GM21576 (cell line): ENCODE results near the gene VPS26A.

Experiments used
- ATAC-seq: cut with Tn5 transposase; IDR thresholded peaks from one replicate; pipeline ENCODE4 v1.9.1; 2021; ENCODE audit warnings: mild to moderate bottlenecking, moderate library complexity; ENCODE audit not compliant: unreplicated experiment

Gene VPS26A

DNA sequence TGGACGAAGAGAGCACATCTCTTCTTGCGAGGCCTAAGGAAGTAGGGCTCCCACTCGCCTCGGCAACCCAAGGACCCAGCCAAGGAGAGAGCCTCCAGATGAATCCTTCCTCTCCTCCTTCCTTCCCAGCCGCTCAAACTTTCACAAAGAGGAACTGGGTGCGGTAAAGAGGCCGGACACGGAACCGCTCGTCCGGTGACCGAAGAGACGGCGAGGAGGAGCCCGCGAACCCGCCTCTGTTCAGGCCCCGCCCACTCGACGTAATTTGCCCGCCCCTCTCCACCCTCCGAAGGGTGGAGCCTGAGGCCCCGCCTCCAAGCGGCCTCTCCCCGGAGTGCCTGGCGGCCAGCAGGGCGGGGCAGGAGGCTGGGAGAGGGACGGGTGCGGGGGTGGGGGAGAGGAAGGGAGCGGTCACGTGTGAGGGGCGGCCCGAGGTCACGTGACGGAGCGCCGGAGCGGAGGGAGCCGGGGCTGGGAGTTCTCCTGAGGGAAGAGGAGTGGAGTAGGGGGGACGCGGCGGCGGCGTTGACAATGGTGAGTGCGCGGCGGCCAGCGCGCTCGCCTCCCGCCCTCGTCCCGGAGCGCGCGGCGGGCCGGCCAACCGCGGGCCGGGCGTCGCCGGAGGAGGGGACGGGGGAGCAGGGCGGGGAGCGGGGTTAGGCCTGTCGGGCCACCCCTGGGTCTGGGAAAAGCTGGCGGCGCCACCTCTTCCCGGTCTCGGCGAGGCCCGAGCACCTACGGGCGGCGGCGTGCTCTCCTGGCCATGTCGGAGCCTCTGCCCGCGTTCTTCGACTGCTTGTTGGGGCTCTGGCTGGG is at the start of gene VPS26A:
VPS26A (plus strand) TSS at position 432 of the 816 bp plus-strand sequence; CDS start at position 532, 100 bp downstream.
- ATAC-seq: peak; percentile 81

DNA sequence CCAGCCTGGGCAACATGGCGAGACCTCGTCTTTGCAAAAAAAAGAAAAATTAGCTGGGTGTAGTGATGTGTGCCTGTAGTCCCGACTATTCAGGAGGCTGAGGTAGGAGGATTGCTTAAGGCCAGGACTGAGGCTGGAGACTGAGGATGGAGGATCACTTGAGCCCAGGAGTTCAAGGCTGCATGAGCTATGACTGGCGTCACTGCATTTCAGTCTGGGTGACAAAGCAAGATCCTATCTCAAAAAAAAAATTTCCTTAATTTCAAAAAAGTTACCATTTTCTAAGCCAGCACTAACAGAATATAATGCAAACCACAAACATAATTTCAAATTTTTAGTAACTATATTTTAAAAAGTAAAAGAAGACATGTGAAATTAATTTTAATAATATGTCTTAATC is 49.4 kb upstream of the VPS26A start:
- no peak for ATAC-seq

DNA sequence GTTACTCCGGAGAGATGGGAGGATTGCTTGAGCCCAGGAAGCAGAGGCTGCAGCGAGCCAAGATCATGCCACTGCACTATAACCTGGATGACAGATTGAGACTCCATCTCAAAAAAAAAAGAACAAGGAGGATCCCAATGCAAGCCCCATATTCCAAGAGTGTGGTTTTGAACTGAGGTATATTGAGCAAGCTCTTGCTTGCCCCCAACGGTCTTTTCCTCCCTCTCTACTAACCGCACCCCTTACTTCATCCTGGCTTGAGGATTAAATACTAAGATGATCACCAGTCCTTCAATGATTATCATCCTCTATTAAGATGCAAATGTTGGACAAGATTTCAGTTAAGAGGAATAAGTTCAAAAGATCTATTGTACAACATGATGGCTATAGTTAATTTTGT is 48.5 kb upstream of the VPS26A start:
- ATAC-seq: no peak

DNA sequence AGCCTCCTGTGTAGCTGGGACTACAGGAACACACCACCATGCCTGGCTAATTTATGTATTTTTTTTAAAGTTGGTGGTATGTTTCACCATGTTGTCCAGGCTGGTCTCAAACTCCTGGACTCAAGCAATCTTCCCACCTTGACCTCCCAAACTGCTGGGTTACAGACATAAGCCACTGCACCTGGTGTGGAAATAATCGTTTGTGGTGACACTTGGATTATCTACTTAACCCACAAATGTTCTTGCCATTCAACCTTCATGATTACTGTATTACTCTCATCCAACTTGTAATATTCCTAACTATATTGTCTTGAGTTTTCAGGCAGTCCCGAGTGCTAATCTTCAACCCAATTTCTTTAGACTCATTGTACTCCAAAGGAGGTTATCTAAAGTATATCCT is 45.7 kb upstream of the VPS26A start:
- ATAC-seq: no peak

DNA sequence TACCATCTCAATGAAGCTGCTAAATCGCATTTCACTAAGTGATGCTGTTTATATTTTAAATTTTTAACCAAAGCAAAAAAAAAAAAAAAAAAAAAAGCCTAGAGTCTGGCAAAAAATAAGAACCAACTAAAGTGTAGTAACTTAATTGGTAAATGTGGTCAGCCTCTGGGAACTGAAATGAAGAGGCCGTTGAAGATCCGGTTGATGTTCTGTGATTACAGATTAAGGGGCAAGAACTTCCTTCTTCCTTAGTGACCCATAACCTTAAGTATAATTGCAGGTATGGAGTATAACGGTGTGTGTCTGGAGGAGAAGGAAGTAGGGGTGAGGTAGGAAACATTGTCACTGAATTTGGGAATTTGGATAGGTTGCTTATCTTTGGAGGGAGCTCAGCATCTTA is 43.8 kb upstream of the VPS26A start:
- ATAC-seq: no peak

DNA sequence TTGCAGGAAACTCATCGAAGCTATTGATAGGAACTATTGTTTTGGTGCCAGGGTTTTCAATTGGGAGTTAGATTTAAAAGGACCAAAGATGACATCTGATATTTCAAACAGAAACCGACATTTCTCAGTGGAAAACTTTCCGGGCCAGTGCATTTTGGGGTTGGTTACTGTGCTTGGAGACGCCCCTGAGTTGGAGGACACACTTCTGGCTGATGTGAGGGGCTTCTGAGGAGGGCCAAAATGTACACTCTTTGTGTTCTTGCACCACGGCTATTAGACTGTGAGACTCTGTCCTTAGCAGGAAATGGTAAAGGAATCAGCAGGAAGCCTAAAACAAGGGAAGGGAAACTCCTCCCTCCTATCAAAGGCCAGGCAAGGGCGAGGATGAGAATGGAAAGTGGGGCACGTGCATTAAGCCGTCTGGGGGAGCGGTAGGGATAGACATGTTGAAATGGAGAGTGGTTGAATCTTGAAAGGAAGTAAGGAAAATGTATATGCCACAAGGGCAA is 37.9 kb upstream of the VPS26A start:
- ATAC-seq: no peak

DNA sequence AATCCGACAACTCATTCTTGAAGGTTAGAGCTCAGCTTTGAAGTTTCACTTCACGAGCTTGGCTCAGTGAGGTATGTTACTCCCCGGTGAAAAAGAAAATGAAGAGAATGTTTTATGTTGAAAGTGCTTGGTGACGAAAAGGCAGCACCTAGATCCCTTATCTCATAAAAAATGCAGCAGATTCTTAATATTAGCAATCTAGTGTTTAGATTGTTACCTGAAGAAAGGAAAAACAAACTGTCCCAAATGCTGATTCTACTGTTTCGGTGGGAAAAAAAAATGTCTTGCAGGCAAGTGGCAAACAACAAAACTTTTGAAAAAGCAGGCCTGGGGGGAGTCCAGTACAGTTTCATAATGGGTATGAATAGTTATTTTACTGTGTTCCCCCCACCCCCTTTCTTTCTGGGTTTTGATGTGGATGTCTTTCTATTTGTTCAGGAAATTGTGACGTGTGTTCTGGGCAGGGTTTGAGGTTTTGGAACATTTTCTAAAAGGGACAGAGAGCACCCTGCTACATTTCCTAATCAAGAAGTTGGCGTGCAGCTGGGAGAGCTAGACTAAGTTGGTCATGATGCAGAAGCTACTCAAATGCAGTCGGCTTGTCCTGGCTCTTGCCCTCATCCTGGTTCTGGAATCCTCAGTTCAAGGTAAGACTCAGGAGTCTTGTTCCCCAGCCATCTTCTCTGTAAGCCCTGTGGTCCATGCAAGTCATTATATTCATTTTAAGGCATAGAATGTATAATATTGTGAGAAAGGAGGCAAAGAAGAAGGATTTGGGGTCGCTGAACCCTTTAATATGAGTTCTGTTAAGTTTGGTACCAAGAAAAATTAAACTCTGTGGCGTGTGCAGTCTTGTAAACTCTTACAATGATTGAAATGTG is 36.1 kb upstream of the VPS26A start, which contains the start of gene SRGN:
SRGN (plus strand) TSS at position 514 of the 881 bp plus-strand sequence; CDS start at position 569, 55 bp downstream.
- ATAC-seq: peak; percentile 61

DNA sequence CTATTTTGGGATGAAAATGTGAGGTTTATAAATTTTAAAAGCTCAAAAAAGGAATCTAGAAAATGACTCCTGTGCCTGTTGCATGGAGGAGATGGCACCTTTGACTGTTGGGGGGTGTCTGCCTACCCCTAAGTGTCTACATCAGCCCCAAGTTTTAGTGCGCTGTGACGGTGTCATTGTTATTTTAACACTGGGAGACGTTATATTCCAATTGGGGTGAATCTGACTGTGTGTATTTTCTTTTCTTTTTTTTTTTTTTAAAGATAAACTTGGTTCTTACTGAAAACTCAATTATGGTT is 35.6 kb upstream of the VPS26A start:
- no peak for ATAC-seq

DNA sequence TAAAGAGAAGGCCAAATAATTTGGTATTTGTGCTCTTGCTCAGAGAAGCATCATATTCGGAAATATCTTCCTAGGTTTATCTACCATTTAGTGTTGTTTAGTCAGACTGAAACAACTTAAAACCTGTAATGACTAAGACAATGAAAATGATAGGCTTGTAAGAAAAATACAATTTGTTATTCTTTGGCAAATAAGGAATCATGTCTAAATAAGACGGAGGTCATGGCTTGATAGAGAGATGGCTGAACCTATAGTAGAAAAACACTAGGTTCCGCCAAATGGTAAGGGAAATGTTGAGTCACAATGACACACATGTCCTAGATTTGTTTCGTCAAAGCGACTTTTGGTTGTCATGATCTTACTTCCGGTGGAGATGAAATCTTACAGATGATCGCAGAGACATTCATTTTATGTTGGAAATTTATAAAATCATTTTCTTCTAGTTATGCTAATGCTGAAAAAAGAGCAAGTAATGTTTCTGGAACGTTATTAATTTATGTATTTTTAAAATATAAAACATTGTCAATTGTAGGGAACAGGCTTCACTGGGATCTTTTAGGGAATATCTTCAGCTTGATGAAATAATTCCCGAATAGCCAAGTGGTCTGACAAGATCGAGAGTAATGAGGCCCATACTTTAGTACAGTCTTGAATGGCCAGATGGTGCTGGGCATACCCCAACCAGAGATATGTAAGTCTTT is 35.0 kb upstream of the VPS26A start:
- no peak for ATAC-seq

DNA sequence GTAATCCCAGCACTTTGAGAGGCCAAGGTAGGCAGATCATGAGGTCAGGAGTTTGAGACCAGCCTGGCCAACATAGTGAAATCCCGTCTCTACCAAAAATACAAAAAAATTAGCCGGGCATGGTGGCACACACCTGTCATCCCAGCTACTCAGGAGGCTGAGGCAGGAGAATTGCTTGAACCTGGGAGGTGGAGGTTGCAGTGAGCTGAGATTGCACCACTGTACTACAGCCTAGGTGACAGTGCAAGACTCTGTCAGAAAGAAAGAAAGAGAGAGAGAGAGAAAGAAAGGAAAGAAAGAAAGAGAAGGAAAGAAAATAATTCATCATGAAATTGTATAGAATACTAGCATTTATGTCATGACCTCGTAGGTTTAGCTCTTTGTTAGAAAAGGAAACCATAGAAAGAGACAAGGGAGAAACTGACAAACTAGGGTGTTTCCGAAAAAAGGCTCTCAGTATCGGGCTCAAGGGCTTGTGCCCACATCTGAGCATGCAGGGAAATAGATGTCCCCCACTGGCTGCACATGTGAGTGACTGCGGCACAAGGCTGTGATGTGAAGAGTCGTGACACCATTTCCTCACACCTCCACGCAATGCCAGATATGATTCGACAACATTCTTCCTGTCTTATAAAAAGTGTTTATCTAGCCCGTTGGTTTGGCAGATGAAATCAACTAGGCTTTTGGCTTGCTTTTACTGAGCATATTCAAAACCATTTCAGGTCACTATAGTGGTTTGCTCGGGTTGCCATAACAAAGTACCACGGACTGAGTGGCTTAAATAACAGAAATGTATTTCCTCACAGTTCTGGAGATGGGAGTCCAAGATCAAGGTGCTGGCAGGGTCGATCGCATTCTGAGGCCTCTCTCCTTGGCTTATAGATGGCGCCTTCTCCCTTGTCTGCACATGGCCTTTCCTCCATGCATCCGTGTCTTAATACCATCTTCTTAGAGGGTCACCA is 34.1 kb upstream of the VPS26A start:
- peak; percentile 43 for ATAC-seq

DNA sequence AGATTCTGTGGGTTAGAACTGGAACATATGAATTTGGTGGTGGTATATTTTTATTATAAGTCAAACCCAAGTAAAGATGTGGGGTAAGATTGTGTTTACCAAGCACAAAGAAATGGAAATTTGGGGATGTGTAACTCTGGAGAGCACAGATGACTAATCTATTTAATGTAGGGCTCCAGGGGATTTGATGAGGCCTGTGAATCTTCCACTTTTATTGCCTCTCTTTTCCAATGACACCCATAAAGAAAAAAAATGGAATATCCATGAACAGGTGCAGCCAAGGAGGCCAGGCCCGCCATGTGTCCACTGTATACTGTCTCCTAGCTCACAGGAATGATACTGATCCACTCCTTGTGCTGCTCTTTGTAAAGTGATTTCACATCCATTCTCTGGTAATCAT is 33.3 kb upstream of the VPS26A start:
- no peak for ATAC-seq

DNA sequence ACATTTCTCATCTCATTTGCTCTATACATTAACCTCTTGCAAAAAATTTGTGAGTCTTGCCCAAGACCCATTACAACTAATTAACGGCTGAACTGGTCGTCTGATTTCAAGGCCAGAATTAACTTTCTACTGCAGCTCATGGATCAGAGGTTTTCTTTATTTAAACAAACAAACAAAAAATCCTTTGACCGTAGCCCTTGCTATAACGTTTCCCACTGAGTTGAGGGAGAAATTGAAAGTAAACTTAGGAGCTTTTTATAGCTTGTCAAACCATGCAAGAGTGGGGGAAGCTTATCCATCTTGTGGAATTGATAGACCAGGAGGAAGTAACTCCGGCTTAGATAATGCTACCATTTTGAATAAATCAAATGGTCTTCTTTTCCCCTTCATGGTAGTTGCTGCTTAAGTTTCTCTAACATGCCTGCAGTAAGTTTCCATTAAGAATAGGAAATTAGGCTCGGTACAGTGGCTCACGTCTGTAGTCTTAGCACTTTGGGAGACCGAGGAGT is 32.8 kb upstream of the VPS26A start:
- ATAC-seq: no peak

DNA sequence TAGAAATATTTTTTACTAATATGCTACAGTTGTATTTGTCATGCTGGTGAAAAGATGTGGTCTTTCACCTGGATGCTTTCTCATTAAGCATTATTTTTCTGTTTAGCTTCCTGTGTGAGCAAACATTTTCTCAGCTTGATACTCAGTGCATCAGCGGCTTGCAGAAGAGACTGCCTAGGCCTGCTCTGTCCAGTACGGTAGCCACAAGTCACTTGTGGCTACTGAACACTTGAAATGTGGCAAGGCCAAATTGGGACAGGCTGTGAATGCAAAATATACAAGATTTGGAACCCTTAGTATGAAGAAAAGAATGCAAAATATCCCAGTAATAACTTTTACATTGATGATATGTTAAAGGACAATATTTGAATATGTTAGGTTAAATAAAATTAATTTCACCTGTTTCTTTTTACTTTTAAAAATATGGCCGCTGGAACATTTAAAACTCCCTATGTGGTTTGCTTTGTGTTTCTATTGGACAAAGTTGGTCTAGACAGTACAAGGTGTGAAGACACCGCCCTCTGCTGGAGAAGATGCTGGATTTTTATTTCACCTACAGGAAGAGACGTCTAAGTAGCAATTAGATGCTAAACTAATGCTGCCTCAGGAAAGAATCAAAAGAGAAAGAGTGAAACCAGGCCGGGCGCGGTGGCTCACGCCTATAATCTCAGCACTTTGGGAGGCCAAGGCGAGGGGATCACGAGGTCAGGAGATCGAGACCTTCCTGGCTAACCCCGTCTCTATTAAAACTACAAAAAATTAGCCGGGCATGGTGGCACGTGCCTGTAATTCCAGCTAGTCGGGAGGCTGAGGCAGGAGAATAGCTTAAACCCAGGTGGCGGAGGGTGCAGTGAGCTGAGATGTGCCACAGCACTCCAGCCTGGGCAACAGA is 30.8 kb upstream of the VPS26A start:
- no peak for ATAC-seq

DNA sequence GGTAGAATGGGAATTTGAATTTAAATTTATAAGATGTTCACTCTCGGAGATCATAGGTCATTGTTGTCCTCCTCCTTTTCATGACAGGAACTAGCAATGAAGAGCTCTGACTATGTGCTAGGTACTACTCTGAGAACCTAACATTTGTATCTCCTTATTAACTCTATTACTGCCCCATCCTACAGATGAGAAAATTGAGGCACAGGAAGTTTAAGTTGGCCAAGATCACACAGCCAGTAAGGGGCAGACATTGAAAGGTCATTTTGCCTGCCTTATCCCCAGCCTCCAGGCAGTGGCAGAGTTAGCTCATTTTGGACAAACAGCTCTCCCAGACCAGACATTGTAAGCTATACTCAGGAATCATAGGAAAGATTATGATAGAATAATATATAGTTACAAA is 30.0 kb upstream of the VPS26A start:
- no peak for ATAC-seq

DNA sequence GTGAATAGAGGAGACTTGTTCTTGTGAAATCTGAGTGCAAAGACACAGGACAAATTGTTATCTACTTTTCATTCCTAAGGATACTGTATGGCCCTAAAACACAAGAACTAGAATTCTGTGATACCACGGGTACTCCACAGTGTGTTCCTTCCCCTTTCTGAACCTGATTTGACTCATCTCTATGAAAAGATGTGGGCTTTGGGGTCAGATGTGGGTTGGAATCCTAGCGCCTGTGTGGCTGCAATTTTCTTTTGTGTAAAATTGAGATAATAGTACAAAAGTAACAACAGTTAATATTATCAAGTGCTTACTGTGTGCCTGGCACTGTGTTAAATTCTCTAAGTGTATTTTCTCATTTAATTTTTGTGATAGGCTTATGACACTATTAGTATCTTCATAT is 27.9 kb upstream of the VPS26A start:
- no peak for ATAC-seq

DNA sequence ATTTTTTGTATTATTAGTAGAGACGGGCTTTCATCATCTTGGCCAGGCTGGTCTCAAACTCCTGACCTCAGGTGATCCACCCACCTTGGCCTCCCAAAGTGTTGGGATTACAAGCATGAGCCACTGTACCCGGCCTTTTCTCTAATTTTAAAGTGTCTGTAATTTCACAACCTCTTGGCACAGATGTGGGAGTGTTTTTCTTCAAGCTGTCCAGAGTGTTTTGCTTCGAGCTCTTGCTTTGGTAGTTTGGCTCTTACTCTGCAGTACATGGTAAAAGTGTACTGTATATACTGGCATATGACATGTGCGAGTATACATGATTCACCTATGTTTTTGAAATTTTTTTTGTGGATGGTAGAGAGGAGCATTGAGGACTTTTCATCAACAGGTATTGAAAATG is 26.2 kb upstream of the VPS26A start:
- ATAC-seq: no peak

DNA sequence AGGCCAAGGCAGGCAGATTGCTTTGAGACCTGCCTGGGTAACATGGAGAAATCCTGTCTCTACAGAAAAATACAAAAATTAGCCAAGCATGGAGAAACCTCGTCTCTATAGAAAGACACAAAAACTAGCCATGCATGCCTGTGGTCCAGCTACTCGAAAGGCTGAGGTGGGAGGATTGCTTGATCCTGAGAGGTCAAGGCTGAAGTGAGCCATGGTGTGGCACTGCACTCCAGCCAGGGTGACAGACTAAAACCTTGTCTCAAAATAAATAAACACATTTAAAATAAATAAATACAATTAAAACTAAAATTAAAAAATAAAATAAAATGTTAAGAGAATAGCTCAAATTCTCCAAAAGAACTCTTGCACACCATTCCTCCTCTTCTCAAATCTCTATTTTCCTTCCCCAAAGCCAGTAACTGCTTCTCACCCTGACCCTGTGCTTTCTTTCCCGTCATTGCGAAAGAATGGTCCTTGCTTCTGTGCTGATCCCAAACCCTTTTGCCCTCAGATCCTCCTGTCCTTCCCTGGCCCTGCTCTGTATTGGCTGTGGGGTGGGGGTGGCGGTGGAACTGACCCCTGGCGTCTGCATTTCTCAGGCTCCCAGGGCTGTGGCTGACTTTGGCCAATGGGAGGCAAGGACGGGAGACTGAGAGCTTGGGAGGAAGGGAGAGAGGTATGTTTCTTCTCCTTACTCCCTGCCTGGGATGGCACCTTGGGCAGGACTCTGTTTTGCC is 23.7 kb upstream of the VPS26A start:
- no peak for ATAC-seq

DNA sequence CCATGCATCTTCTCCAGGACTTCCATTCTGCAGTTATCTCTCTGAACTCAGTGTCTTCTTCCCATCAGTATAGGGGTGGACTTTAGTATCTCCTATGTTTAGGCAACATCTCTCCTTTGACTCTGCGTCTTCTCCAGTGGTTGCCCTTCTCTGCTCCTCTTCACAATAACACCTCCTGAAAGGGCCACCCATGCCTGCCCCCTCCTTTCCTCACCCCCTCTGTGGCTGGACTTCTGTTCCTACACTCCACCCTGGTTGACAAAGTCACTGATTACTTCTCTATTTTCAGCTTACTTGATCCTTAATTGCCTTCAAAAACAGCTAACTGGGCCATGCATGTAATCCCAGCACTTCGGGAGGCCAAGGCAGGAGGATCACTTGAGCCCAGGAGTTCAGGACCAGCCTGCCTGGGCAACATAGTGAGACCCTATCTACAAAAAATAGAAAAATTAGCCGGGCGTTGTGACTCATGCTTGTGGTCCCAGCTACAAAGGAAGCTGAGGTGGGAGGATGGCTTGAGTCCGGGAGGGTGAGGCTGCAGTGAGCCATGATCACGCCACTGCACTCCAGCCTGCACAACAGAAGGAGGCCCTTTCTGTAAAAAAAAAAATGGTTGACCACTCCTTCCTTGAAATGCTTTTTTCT is 22.4 kb upstream of the VPS26A start:
- no peak for ATAC-seq
